OCI-M1 (cell line): ENCODE results near the gene CCDC24.

Experiments used
- DNase-seq: peaks from one replicate; lab custom pipeline; 2025; lab: John Stamatoyannopoulos, UW

CCDC24 gene

GRCh38 chr1:43997295-43997999 lies 6.0 kb downstream of the CCDC24 start:
- no peak for DNase-seq

GRCh38 chr1:43998000-43998378 lies 6.6 kb downstream of the CCDC24 start:
- DNase-seq, result no peak

DNA sequence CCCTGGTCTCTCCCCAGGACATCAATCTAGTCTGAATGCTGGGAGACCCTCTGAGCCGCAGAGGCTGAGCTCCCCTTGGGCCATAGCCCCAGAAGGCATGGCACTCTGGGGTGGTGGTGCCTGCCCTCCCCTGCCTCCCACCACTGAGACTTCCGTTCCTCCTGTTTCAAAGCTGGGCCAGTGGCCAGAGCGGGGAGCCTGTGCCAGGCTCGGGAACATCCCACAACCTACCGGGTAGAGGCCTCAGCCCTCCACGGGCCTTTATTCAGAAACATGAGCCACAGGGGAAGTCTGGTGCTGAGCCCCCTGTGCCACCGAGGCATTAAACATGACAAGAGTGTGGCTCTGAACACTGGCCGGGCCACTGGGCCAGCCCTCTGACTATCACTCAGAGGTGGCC lies 8.1 kb downstream of the CCDC24 start:
- DNase-seq, result no peak

DNA sequence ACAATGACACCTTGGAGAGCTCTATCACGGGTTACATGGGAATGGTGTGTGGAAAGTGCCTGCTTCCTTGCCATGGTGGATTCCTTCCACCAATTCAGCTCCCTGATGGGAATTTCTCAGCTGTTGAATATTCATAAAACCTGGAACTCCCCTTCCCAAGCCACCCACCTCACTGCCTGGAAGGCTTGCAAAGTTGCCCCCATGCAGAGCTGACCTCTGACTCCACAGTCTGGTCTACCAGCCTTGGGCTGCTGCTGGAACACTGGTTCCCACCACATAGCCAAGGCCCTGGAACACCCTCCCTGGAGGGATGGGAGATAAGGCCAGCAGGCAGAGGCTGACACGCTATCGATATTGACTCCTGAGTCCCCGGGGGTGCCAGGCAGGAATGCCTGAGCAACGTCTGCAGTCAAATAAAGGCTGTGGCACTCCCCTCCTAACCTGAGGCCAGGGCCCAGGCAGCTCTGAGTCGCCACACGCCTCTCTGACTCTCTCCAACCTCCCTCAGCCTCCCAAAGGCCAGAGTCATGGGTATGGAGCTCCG lies 8.8 kb downstream of the CCDC24 start:
- no peak for DNase-seq

GRCh38 chr1:44002165-44002564 lies 10.8 kb downstream of the CCDC24 start:
- DNase-seq, result no peak

- DNase-seq, result no peak
Measured at GRCh38 chr1:44002606-44003157, 11.3 kb downstream of the CCDC24 start.

- no peak for DNase-seq
Measured at GRCh38 chr1:44008259-44008658, 16.9 kb downstream of the CCDC24 start.

DNA sequence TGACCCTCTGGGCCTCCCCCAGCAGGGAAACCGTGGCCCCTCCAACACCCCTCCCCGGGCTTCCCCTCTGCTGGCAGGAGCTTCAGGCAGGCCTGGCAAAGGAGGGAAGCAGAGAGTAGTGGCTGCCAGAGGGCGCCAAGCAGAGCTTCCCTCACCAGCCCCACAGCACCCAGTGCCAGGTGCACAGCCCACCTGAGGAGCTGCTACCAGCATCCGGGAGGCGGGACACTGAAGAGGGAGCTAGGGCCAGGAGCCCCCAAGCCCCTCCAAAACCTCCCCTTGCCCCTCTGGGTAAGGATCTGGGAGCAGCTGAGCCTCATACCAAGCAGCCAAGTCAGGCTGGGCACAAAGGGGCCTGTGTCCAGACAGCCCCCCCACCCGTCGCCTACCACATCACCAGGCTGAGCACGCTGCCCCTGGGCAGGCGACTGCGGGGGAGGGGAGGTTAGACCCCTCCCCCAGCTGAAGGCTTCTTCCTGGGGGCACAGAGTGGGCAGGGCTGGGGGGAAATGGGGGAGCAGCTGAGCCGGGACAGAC lies 19.6 kb downstream of the CCDC24 start:
- no peak for DNase-seq

- DNase-seq, result no peak
Measured at GRCh38 chr1:44012404-44012803, 21.0 kb downstream of the CCDC24 start.

DNA sequence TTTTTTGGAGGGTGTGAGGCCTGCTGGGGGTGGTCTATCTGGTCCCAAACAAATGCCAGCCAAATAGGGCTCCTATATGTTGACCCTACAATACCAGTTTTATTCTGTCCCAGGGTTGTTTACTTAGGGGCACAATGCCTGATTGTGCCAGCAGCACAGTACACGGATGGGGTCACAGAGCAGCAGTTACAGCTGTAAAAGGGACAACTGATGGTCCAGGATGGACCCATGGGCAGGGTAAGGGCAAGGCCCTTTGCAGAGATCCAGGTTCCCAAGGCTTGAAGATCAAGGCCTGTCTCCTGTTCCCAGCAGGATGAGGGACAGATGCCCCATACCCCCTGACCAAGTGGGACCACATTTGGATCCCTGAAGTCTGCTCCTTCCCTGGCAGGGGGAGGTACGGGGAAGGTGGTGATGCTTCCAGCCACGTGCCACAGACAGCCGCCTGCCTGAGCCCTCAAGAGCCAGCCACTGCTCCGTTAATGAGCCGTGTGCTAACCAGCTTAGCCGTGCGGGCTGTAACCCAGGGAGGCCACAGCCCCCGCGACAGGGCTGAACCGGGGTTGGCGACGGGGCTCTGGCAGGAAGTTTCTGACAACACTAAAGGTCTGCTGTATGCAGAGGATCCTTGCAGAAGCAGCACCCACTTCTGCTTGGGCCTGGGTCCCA lies 21.7 kb downstream of the CCDC24 start:
- DNase-seq, result no peak

DNA sequence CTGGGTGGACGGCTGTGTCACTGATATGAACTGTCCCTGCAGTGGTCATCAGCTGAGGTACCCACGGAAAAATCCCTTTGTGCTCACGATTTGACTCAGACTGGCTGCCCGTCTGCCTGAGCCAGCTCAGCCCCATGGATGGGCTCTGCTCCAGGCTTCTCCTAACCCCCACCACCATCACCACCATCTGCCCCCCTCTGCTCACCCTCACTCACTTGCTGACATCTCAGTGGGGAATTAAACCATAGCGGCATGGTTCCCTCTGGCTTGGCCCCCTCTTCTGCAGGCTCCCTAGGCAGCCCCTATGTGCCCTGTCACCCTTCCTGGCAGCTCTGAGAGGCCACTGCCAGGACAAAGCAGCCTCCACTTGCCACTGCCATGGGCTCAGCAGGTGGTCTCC lies 22.6 kb downstream of the CCDC24 start:
- no peak for DNase-seq

- peak; percentile 8 for DNase-seq
Measured at GRCh38 chr1:44014365-44015104, 23.1 kb downstream of the CCDC24 start.

DNA sequence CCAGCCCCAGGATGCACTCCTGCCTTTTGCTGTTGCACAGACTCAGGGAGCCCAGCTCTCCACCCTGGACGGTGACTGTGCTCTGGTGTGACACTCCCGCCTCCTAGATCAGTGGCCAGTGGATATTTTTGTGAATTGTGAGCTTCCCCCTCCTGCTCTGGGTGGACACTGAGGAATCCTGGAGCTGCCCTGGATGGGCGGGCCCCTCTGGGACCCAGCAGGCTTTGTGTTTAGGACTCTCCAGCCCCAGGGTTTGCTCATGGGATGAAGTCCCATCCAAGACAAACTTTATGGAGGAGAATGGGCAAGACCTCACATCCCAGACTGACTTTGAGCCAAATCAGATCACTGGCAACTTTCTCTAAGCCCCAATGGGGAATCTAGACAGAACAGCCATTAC lies 23.8 kb downstream of the CCDC24 start:
- DNase-seq, result no peak

- DNase-seq, result no peak
Measured at GRCh38 chr1:44016041-44016889, 24.9 kb downstream of the CCDC24 start.

GRCh38 chr1:44016890-44017400 lies 25.5 kb downstream of the CCDC24 start:
- no peak for DNase-seq

DNA sequence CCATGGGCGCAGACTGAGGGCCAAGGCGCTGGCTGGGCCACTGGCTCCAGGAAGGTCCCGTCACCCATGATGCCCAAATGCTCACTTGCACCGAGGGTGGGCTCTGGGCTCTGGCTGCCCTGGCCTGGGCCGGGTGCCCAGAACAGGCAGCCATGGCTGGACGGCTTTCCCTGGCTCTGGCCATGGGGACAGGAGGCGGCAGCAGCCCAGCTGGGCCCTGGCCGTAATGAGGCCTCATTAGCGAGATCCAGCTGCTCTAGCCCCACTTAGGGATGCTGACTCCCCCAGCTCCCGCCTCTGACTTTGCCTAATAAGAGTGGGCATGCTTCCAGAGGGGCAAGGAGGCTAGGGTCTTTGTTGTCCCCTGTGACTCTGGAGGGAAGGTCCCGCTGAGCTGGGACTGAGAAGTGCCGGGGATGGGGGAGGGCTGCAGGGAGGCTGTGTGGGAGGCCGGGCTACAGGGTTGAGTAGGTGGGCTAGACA lies 28.1 kb downstream of the CCDC24 start:
- DNase-seq, result no peak

DNA sequence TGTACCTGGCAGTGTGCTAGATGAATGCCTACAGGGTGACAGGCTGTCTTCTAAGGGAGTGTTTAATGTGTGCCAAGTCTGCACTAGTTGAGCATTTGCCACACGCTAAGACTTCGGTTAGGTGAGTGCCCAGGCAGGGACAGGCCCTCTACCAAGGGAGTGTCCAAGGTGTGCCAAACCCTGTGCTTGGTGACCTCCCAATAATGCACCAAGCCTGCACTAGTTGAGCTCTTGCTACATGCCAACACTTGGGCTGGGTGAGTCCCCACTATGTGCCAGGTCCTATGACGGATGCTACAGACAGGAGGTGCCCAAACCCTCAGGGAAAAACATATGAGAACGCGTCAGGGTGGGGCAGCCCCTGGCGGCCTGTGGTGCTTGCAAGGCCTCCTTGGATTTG lies 29.1 kb downstream of the CCDC24 start:
- DNase-seq, result no peak

GRCh38 chr1:44021156-44021555 lies 29.8 kb downstream of the CCDC24 start:
- no peak for DNase-seq

DNA sequence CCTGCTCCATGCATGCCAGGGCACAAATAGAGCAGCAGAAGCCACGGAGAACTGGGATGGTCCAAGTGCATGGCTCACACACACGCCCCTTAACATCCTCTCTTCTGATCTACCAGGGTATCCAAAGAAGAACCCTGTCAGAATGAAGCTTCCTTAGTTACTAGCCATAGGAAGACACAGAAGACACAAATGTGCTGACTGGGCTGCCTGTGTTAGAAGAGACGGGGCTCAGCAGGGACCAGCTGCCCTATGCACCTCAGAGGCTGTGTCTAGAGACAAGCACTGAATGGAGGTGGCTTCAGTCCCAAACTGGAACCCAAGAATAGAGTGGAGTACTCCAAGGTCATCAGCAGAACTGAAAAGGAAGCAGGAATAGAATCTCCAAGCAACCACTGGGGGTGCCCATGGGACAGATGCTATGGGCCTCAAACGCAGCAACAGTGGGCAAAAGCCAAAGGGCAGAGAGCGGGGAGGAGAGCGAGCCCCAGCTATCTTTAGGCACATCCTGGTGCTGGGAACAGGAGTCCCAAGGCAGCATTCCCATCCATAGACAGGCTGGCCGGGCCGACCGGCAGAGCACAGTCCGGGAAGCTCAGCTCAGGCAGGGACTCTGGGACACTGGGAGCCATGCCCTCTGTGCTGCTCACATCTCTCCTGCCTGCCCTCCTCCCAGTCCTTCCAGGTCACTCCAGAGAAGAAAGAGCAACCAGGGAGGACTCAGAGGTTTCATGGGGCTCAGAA lies 30.4 kb downstream of the CCDC24 start:
- DNase-seq, result no peak
